Fibroblast of lung (primary cell): Measurements from ENCODE around the gene AP5B1. TPM values are rescaled to one million over a fixed set of nuclear protein-coding genes. Genes with fewer than 3 reads are reported as not detected.

Source experiments
- DNase-seq, 2 donors: peaks; one replicate each; pipeline versions ENCODE4 v3.0.0 to v3.0.0-alpha.2; 2010; ENCODE audit warnings: low read depth in 2 of 2
- H2AFZ ChIP-seq: 2 replicates; pipeline ENCODE4 v1.5.1; 2012; ENCODE audit warnings: low read length, control low read depth, inconsistent platforms
- H3K27ac ChIP-seq: 2 replicates; pipeline ENCODE4 v1.5.1; 2011; ENCODE audit warnings: low read length, control low read depth; ENCODE audit not compliant: insufficient read depth
- H3K27me3 ChIP-seq: 2 replicates; pipeline ENCODE4 v1.5.1; 2011; ENCODE audit warnings: mild to moderate bottlenecking, low read length; ENCODE audit not compliant: control insufficient read depth, insufficient read depth
- H3K36me3 ChIP-seq: 2 replicates; pipeline ENCODE4 v1.5.1; 2011; ENCODE audit warnings: low read length; ENCODE audit not compliant: control insufficient read depth, insufficient read depth
- H3K4me1 ChIP-seq: 2 replicates; pipeline ENCODE4 v1.5.1; 2011; ENCODE audit warnings: low read length; ENCODE audit not compliant: control insufficient read depth, insufficient read depth; ENCODE audit errors: extremely low read depth
- H3K4me2 ChIP-seq: 2 replicates; pipeline ENCODE4 v1.5.1; 2011; ENCODE audit warnings: low read length, control low read depth; ENCODE audit not compliant: insufficient read depth; ENCODE audit errors: extremely low read depth
- H3K4me3 ChIP-seq, 4 experiments: fragments of 200-600 bp in 1 of 4; sonication (generic) in 1 of 4; replicated peaks in 1 of 4; 2 replicates each; pipeline ENCODE4 v1.5.1; 2011 to 2016; ENCODE audit warnings: low read length in 4 of 4, low read depth in 3 of 4, mild to moderate bottlenecking in 3 of 4, control low read depth in 2 of 4, inconsistent platforms in 1 of 4, mixed read lengths in 1 of 4; ENCODE audit not compliant: insufficient read depth in 1 of 4; ENCODE audit errors: control extremely low read depth in 1 of 4
- H3K79me2 ChIP-seq: 2 replicates; pipeline ENCODE4 v1.5.1; 2012; ENCODE audit warnings: mild to moderate bottlenecking, low read length, inconsistent platforms; ENCODE audit not compliant: control insufficient read depth, insufficient read depth
- H3K9ac ChIP-seq: 2 replicates; pipeline ENCODE4 v1.5.1; 2011; ENCODE audit warnings: mild to moderate bottlenecking, low read length, control low read depth; ENCODE audit not compliant: insufficient read depth
- H3K9me3 ChIP-seq: 2 replicates; pipeline ENCODE4 v1.5.1; 2012; ENCODE audit warnings: low read depth, low read length; ENCODE audit not compliant: control insufficient read depth, insufficient read depth
- H4K20me1 ChIP-seq: 2 replicates; pipeline ENCODE4 v1.5.1; 2011; ENCODE audit warnings: low read length; ENCODE audit not compliant: control insufficient read depth, insufficient read depth; ENCODE audit errors: extremely low read depth
- CTCF ChIP-seq, 2 donors: IDR thresholded peaks in 1 of 2; conservative IDR thresholded peaks in 1 of 2; 1 replicate in 1 of 2; 2 replicates in 1 of 2; pipeline ENCODE4 v1.5.1; 2011 to 2012; ENCODE audit warnings: low read length in 2 of 2, control low read depth in 1 of 2, inconsistent platforms in 1 of 2, low read depth in 1 of 2, mild to moderate bottlenecking in 1 of 2
- EZH2 ChIP-seq: IDR thresholded peaks from 2 replicates; pipeline ENCODE4 v1.5.1; 2012; ENCODE audit warnings: low read length, control low read depth, mild to moderate bottlenecking; ENCODE audit errors: missing control alignments
- polyA plus RNA-seq, 2 donors: library from polyadenylated mRNA; depleted of rRNA in 1 of 2; stranded (reverse) in 1 of 2; unstranded in 1 of 2; fragments of >200 nt; gene quantifications; 2 replicates each; pipeline ENCODE4 v1.2.1, GENCODE V29; 2011 to 2012; ENCODE audit warnings: missing spikeins in 1 of 2
- total RNA-seq: library from RNA; depleted of rRNA; stranded (reverse); fragments of >200 nt; gene quantifications from 2 replicates; pipeline ENCODE4 v1.2.1, GENCODE V29; 2014

AP5B1 gene
- total and polyA plus RNA-seq, 2 donors (not counting 1 experiment from before 2014, with no cell fraction given): 1.6 to 6.3 TPM

- Histone ChIP-seq H3K4me2 (no peak within 1 kb of the TSS), H3K27me3 (peaks cover 56% of the 10 kb centered on the region), H2AFZ (no peak within 1 kb of the TSS)
Observed at GRCh38 chr11:65786786-65787636, 6.2 kb upstream of the AP5B1 start, which contains the start of gene OVOL1. TSS of gene OVOL1 (plus strand) at chr11:65787063. CDS start at chr11:65787374, 311 bp downstream.

GRCh38 chr11:65786008-65786785 is 5.4 kb upstream of the AP5B1 start:
- peaks cover 56% of the 10 kb centered on the region for H3K27me3 ChIP-seq

More at GRCh38 chr11:65786786-65787636, 6.2 kb upstream of the AP5B1 start, which contains the start of gene OVOL1:
- Histone ChIP-seq H4K20me1 (no peaks in the 10 kb centered on the region), H3K79me2 (no peaks in the 10 kb centered on the region), H3K36me3 (no peaks in the 10 kb centered on the region), H3K9me3 (no peaks in the 10 kb centered on the region), H3K4me1 (no peaks in the 10 kb centered on the region), H3K27ac (no peak within 1 kb of the TSS), H3K9ac (no peak within 1 kb of the TSS), H3K4me3 (no peak within 1 kb of the TSS)
- no peak for DNase-seq
- TF ChIP-seq EZH2 (peak; percentile 99), CTCF (conservative IDR thresholded peaks at IDR 0.05 in 1 of 2, IDR thresholded peaks at IDR 0.05 in 1 of 2; ENCODE audit: low read depth in 1 of 2, low read length in 2 of 2) (no peak)

More at GRCh38 chr11:65786008-65786785, 5.4 kb upstream of the AP5B1 start:
- DNase-seq: no peak
- no peaks in the 10 kb centered on the region for H3K36me3 ChIP-seq
- no peak overlapping the region for H3K9ac ChIP-seq
- H3K4me2 ChIP-seq: no peak overlapping the region
- no peak overlapping the region for H3K27ac ChIP-seq
- no peaks in the 10 kb centered on the region for H3K79me2 ChIP-seq
- TF ChIP-seq EZH2 (peak; percentile 95), CTCF (conservative IDR thresholded peaks at IDR 0.05 in 1 of 2, IDR thresholded peaks at IDR 0.05 in 1 of 2; ENCODE audit: low read depth in 1 of 2, low read length in 2 of 2) (no peak)
- H3K4me3 ChIP-seq: no peak overlapping the region
- no peaks in the 10 kb centered on the region for H4K20me1 ChIP-seq
- no peak overlapping the region for H2AFZ ChIP-seq
- no peaks in the 10 kb centered on the region for H3K9me3 ChIP-seq
- no peaks in the 10 kb centered on the region for H3K4me1 ChIP-seq
